Stimulated activated CD4-positive, alpha-beta T cell treated with anti-CD3 and anti-CD28 coated beads, TNF-alpha, amount 100 ng/mL, for 24 hours (primary cell): ENCODE measurements around the gene GRM1.

Experiments used
- DNase-seq, 3 experiments: peaks; one replicate each; pipeline ENCODE4 v3.0.0-alpha.2; 2020; ENCODE audit warnings: low read depth in 3 of 3

The GRM1 gene

DNA sequence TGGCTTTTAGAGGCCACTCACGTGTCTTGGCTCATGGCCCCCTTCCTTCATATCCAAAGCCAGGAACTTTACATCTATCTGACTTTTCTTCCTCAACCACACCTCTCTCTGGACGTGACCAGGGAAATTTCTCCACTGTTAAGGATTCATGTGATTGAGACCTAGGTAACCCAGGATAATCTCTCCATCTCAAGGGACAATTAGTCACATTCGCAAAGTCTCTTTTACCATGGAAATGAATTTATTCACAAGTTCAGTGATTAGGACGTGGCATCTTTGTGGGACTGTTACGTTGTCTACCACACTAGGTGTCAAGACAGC lies 287.3 kb downstream of the GRM1 start:
- no peak for DNase-seq

DNA sequence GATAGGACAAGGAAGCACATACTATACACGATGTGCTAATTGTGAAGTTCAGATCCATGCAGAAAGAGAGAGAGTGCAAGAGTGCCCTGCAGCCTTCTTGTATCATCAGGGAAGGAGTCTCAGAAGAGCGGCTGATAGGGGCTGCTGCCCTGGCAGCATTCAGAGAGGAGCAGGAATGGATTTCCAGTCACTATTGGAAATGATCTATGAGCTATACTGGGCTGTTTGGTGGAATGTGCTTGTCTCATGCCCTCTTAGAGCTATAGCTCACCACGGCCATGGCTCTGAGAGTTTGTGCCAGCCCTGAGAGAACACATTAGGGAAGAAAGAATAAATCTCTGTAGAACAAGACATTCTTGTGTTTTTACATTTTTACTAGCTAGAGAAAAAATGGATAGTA lies 302.2 kb downstream of the GRM1 start:
- DNase-seq: no peak

DNA sequence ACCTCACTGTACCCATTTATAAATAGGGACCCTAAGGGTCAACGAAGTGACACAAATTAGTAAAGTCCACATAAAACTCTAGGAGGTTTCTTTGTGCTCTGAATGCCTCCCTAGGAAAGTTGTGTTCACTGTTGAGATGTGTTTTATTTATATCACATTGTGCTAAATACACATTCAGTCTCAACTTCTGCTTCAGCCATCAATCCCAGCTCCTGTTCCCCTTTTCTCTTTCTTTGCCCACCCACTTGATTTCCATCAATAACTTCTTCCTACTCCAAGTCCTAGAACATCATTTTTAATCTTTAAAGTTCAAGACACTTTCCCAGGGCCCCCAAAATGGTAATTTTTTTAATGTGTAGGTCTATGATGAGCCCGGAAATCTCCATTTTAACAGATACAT lies 306.5 kb downstream of the GRM1 start:
- no peak for DNase-seq

DNA sequence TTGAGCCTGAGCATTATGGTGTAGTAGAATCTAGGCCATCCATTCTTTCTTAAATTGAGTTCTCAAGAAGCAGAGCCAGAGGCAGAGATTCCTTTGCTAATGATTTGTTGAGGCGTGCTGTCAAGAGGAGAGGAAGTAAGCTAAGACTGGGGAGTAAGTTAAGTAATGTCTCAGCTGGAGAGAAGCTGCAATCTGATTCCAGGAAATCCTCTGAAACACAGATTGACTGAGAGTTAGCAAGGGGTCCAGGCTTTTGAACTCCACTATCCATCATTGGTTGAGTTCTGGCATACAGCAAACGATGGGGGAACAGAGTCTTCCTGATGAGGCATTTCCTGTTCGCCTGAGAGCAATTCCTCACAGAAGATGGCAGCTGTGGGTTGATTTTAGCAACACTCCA lies 307.3 kb downstream of the GRM1 start:
- no peak for DNase-seq

DNA sequence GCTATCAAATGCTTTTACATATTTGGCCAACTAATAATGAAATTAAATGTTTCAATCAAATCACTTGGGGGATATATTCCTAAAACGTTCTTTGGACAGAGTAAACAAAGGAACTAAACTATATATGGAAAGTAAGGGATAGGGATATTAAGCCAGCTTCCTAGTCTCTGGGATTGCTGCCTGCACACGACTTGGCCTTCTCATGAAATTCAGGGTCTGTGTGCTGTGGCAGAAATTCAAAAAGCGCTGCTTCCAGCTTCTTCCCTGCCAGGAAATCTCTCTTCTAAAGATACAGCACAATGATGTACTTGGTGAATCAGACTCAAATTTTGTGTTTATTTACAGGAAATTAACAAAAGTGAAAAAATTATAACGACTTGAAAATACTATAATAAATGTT lies 308.5 kb downstream of the GRM1 start:
- DNase-seq: no peak

DNA sequence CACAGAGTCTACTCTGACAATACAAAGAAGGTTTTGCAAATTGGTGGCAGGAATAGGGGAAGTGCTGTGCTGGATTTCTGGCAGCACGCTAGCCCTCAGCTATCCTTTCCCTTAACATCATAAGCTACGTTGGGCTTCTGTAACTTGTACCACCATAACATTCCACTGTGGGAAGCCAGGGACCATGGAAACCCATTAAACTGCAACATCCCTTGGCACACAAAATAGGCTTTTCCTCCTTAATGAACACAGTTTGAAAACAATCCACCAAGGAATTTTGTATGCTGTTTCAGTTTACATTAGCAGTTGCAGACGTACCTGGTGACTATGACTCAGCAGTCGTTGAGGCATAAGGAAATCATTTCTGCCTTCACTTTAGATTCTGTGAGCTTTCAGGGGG lies 310.9 kb downstream of the GRM1 start:
- DNase-seq: no peak

DNA sequence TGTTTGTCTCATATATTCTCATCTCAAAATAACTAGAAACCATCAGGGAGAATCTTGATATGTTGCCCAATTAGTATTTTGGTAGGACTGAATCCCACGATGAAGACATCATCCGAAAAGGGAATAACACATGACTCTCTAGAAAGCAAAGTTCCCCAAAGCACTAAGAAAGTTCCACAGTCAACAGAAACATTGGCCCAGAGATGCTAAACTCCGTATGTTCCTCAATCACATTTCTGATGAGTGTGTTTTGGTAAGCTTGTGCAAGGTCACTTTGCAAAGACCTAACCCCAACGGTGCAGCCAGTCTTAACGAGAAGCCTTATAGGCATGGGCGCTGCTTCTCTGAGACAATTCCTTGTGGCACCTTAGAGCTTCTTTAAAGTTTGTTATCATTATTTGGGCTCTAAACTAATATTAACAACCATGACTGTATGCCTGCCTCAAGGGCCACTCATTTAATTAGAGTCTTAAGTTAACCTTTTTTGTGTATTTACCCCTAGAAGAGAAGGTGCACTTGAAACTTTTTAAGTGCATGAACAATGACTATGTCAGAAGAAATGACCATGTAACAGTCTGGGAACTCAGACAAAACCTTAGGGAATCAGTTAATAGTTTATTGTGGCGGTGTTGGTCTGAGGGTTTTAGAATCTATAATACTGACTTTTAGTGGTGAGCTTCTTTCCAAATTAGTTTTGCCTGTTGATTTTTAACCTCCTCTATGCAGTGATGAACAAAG lies 312.8 kb downstream of the GRM1 start:
- no peak for DNase-seq

DNA sequence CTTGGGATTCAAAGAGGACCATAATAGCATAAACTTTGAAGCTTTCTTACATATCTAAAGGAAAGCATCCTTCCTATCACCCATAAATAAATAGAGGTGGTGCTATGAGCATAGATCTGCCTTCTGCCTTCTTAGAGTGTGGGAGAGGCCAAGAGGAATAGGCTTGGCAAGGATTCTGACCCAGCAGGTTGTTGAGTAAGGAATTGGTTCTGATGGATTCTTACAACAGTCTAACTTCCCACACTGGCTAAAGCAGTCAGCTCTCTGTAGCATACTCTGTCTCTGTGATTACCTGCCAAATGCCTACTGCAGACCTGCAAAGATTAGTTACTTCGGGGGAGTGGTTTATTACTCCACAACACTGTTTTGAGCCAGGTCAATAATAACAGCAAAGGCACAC lies 316.7 kb downstream of the GRM1 start:
- no peak for DNase-seq

DNA sequence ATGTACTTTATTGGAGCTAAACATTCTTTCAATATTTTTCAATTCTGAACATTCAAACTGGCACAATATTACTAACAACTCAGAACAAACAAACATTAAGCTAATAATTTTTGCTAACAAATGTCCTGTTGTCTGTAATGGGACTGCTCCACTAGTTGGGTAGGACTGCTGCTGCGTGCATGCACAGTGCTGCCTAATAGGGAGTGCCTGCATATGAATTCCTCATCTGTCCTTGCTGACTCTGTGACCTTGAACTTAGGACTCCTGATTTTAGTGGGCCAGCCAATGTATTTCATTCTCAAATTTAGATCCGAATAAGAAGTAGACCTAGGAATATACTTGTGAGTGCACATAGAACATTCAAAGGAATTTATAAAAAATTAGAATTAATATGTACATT lies 318.2 kb downstream of the GRM1 start:
- DNase-seq: no peak

DNA sequence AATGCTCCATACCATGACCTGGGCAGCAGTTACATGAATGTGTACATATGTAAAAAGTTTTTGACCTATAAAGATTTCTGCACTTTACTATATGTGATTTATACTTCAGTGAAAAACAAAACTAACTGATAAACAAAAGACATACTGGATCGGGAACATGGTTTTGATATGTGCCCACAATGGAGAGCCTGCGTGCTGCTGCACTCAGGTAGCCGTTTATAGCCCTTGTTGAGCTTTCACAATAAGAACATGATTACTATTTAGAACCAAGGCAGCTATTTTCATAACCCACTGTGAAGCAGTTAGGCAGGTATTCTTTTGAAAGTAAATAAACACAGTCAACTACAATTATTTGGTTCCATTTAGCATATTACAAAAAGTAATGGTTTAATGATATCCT lies 318.8 kb downstream of the GRM1 start:
- no peak for DNase-seq

DNA sequence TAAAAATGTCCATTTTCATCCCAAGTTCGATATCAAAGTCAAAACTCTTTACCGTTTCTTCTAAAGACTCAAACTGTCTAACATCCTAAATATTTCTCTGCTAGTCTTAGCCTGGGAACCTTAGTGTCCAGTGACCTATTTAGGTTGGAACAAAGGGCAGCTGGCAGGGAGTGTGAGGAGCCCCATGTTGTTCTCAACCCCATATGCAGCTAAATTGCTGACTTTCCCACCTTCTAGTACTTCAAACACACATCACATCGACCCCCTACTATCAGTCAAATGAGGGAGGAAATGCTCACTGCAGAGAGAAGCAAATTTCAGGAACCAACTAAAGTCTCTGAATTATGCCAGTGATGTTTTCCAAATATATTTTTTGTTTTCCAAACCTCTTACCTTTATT lies 322.2 kb downstream of the GRM1 start:
- DNase-seq: no peak

DNA sequence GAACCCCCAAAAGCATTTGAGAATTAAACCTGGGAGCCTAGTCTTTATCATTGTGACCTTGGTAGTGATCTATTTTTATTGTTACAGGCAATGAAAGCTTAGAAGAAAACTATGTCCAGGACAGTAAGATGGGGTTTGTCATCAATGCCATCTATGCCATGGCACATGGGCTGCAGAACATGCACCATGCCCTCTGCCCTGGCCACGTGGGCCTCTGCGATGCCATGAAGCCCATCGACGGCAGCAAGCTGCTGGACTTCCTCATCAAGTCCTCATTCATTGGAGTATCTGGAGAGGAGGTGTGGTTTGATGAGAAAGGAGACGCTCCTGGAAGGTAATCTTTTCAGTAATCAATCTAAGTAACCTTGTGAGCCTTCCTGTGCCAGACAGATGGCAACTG lies 323.3 kb downstream of the GRM1 start:
- DNase-seq: no peak

DNA sequence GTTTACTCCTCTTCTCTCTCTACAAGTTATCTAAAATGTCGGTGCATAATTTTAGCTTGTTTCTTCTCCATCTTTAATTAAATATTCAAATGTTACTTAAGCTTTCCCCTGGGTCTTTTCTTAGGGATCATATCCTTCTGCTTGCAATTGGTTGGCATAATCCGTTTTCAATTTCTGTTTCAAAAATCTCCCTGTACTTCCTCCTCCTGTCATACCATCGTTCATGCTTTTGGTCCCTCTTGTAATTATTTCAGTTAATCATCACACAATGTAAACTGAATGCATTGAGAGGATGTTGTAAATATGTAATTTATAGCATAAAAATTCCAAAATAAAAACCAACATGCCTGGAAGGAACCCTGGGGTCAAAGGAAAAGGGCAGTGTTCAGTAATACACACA lies 325.6 kb downstream of the GRM1 start:
- no peak for DNase-seq

DNA sequence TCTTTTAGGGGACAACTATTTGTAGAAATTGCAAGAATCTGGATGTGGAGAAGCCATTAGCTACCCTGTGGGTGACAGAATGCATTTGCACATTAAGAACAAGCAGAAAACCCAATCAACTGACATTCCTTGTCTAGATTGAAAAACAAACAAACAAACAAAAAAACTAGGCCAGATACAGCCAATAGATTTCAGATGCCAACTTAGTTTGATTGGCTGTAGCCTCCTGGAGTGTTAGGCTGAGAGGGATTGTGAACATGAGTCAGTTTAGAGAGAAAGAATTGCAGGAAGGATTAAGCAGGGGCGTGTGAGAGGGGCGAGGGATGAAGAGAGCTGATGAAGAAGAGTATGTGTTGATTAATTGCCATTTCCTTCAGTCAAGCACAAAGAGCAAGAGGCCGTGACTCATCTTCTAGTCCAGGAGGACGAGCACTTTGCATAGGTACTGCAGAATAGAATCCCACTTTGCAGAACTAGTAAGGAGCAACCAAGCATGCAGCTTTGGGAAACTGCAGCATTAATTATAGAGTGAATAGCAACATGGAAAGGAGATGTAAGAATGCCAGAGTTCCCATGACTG lies 326.7 kb downstream of the GRM1 start:
- no peak for DNase-seq

DNA sequence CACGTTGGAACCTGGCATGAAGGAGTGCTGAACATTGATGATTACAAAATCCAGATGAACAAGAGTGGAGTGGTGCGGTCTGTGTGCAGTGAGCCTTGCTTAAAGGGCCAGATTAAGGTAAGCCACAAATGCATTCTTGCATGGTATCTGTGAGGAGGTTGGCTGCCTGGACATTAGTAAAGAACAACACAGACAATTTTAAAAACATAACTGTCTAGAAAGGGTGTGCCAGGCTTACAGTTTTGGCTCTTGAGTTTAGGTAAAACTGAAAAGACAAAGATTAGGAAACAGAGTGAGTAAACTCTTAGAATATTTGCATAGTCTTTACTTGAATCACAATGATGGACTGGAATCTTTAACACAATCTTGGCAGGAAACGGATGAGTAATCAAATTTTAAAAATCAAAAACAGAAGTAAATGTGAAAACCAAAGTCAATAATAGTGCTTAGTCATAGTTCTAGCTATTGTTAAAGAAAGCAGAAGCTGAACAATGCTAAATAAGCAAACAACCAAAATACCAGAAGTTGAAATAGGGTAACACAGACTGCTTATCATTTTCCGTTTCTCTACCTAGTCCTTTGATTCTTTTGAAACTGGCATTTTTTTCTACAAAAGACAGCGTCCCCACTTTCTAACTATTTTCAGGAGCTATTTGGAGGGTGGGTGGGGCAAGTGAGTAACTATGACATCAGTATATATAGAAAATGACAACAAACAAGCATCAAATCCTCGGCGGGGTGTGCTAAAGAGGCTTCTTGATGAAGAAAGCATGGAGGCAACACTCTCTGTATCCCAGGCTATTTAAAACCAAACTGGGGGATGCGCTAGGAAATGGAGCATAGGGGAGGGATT lies 328.9 kb downstream of the GRM1 start:
- DNase-seq: no peak

DNA sequence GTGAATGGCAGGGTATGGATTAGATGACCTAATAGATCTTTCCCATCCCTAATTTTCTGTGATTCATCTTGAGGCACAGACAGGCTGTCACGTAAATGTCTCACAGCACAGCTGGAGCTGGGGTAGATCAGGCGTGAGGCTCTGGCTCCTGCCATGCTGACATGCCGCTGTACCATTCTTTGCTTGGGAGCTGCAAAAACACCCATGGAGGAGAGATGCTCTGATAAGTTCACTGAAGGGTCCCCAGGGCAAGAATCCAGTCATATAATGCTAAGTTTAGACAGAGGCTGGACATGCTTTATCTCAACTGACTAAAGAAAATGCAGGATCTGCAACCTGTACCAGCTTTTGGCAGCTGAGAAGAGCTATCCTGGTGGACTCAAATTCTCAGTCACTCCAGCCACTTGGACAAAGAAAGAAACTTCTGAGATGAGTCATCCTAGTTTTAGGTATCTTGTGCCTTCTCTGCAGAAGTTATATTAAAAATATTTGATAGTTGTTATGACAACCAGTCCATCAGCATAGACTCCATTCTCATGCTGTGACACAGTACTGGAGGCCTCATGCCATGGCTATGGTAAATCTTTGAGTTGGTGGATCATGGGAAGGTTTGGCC lies 329.7 kb downstream of the GRM1 start:
- DNase-seq: no peak

DNA sequence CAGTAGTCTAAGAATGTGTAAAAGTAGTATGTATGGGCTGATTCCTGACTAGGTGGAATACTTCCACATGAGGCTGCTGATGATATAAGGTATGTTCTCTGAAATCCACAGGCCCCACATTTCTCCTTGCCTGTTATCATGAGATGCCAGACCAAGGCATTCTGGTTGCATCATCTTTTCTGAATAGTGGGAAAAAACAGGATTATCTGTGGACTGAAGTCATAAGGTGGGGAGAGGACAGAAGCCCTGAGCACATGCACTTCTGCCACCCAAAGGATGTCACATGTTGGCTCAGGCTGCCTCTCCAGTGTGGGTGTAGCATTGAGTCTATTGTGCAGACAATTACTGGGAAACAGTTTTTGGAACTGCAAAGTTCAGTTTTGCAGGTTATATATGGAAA lies 330.3 kb downstream of the GRM1 start:
- no peak for DNase-seq

DNA sequence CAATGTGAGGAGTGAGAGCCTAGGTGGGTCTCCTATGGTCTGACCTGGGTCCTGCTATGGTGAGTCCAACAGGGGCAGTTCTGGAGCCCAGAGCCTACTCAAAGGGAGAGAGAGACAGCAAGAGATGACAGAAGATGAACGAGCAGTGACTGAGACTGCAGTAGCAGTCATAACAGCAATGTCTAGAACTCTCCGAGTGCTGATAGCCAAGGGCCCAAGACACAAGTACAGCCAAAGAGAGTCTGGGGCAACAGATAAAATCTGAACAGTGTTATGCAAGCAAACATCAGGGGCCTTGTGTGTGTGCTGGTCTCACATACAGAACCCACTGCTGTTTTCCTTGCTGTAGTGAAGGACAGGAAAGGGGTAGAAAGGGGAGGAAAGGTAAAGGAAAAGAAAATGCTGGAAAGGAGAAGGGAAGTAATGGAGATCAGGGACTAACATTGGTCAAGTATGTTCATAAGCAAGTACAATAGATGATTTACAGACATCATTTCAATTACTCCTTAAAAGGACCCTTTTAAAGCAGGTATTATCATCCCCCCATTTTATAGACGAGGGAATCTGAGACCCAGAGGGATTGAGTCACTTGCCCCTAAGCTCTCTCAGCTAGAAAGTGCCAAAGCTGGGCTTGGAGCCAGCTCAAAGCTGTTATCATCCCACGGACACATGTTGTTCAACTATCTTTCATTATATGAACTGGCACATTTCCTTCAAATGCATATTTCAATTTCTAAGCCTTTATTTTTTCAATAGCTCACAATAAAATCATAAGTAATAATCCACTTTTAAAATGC lies 332.5 kb downstream of the GRM1 start:
- DNase-seq: no peak

DNA sequence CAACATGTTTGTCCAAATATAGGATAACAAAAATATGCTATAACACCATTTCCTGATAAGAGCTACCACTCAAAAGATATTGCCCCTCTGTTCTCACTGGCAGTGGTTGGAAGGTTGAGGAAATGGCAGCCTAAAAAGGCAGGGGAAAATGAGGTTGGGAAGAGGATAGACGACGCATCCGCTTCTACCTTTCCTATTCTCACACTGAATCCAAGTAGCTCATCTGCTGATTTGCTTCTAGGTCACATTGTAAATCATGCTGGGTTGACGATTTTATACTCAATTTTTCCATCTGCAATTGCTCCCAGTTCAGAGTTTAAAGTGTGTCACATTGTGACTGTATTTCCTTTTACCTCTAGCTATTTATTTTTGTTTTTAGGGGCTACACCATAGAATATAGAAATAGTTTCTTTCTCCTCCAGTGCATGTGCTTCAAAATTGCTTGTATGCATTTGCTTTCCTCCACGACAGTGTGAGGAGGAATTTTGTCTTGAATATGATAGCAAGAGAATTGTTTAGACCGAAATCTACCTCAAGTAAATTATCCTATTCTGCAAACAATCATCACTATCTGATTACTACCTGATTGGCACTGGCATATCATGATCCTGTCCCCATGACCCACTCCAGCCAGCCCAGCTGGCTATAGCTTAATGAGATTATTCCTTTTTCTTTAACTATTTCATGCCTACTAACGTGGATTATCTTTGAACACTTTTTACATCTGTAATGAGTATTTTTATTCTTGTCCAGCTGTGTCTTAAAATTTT lies 335.2 kb downstream of the GRM1 start:
- no peak for DNase-seq

DNA sequence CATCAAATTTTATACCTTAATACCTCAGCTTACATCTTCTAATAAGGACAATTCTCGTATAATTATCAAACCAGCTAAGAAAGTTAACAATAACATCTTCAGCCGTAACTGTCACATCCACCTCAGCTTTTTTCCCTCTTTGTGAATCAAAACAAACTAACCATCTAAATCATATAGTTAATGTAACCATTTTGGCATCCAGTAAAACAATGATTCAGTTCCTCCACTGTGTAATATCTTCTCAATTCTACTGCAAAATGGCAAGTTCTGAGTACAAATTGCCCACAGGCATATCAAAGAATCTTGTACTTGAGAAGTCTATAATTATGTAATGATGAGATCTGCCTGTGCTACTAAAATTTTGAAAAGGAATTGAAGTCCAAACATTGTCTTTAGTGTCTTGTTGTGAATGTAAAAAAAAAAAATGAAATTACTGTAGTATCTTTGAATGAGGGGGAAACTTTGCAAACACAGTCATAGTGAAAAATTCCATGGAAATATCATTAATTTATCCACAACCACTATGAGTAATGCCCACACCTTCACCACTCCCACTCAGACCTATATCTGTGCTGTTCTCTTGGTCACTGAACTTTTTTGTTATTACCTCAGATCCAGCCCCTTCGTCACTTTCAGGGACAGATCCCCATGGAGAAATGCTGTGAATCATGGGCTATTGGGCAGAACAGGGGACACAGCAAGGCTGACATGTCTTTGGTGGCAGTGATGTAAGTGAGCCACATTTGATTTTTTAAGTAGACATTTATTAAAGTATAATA lies 336.1 kb downstream of the GRM1 start:
- no peak for DNase-seq
